RWPE1 (cell line): Measurements from ENCODE around the gene USP47.

Experiments used
- CTCF ChIA-PET: fragments of 350-600 bp; sonication (Branson Sonifier 250); formaldehyde crosslinking; extraction: SDS; loops from one replicate; lab custom pipeline; 2021; lab: Yijun Ruan, JAX
- POLR2A ChIA-PET: fragments of 400-600 bp; formaldehyde crosslinking; extraction: SDS; loops from one replicate; lab custom pipeline; 2020; ENCODE audit warnings: antibody characterized with exemption; ENCODE audit not compliant: low non-redundant PET; lab: Yijun Ruan, JAX
- DNase-seq: peaks from one replicate; pipeline ENCODE4 v3.0.0; 2012; ENCODE audit warnings: low spot score
- H3K27ac ChIP-seq: fragments of 450-650 bp; 2 replicates; pipeline ENCODE4 v1.5.1; 2017
- TF ChIP-seq, protein P1 (sequence below): fragments of 450-650 bp; conservative IDR thresholded peaks from 2 replicates; pipeline ENCODE4 v1.5.1; 2017; ENCODE audit warnings: low read depth, mild to moderate bottlenecking

The USP47 gene

DNA sequence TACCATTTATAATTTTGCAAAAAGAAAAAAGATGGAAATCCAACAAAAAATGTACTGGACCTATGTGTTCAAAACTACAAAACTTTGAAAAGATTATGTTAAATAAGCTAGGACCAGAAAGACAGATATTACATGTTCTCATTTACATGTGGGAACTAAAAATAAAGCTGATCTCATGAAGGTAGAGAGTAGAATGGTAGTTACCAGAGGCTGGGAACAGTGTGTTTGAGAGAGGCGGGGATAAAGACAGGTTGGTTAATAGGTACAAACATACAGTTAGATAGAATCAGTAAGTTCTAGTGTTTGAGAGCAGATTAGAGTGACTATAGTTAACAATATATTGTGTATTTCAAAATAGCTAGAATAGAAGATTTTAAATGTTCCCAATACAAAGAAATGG, 71.6 kb downstream of the USP47 start:
- POLR2A ChIA-PET: no interaction called here
- no peak overlapping the region for H3K27ac ChIP-seq
- DNase-seq: no peak
- CTCF ChIA-PET: no interaction called here
- TF ChIP-seq, protein P1, sequence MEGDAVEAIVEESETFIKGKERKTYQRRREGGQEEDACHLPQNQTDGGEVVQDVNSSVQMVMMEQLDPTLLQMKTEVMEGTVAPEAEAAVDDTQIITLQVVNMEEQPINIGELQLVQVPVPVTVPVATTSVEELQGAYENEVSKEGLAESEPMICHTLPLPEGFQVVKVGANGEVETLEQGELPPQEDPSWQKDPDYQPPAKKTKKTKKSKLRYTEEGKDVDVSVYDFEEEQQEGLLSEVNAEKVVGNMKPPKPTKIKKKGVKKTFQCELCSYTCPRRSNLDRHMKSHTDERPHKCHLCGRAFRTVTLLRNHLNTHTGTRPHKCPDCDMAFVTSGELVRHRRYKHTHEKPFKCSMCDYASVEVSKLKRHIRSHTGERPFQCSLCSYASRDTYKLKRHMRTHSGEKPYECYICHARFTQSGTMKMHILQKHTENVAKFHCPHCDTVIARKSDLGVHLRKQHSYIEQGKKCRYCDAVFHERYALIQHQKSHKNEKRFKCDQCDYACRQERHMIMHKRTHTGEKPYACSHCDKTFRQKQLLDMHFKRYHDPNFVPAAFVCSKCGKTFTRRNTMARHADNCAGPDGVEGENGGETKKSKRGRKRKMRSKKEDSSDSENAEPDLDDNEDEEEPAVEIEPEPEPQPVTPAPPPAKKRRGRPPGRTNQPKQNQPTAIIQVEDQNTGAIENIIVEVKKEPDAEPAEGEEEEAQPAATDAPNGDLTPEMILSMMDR: no peak

DNA sequence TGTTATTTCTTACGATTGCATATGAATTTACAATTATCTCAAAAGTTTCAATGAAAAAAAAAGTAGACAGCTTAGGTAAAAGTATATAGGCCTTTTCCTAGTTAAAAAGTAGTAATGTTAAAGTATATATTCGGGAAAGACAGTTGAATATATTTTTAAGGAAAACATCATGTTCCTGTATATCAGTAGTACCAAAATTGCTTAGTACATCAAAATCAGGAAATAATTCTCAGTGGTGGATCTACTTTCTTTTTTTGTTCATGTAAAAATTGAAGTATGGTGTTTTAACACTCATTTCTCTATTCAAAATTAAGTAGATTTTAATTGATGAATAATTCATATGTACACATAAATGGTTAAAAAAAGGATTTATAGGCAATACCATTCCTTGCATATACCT, 73.9 kb downstream of the USP47 start:
- TF ChIP-seq, protein P1: no peak
- ChIA-PET POLR2A (no interaction called here), CTCF (interaction anchor here (0.7 kb wide), 1 partner anchor 10 kb away, joined by 4 read pairs; no protein-coding TSS in a partner anchor)
- no peak overlapping the region for H3K27ac ChIP-seq
- DNase-seq: no peak

DNA sequence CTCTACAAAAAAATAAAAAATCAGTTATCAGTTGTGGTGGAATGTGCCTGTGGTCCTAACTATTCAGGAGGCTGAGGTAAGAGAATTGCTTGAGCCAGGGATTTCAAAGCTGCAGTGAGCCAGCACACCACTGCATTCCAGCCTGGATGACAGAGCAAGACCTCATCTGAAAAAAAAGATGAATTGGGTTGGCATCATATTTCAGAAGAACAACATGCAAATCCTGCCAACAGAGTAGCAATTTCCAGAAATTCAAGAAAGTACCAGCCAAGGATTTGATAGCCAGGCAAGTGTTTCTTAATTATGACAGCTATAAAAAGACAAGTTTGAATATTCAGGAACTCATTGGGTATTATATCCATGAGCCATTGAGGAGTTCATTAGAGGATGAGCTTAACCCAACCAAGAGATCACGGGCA, 75.2 kb downstream of the USP47 start:
- ChIA-PET CTCF (no interaction called here), POLR2A (no interaction called here)
- TF ChIP-seq, protein P1: no peak
- H3K27ac ChIP-seq: no peak overlapping the region
- DNase-seq: no peak

DNA sequence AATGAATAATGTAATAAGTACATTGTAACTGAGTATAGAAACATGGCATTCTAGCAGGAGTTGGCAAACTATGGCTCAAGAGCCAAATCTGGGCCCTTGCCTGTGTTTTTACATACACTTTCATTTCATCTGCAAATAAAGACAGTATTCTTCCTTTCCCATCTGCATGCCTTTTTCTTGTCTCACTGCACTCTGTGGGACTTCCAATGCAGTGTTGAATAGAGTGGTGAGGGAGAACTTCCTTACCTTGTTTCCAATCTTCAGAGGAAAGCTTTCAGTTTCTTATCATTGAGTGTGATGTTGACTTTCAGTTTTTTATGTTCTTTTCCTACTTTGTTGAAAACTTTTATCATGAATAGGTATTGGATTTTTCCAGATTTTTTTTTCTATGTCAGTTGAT, 82.1 kb downstream of the USP47 start:
- POLR2A ChIA-PET: no interaction called here
- TF ChIP-seq, protein P1: no peak
- H3K27ac ChIP-seq: no peak overlapping the region
- DNase-seq: no peak
- CTCF ChIA-PET: no interaction called here

DNA sequence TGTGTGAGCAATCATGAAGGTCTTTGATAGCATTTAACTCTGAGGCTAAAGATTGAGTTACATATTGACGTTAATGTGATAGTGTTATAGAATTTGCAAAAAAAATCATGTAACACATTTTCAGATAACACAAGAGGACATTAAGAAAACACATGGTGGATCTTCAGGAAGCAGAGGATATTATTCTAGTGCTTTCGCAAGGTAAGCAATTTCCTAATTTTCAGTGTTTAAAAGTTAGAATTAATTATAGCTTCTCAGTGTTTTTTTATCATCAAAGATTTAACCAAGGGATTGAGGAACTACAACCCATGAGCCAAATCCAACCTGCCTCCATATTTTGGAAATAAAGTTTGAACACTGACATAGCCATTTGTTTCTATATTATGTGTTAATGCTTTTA, 88.1 kb downstream of the USP47 start:
- no peak for DNase-seq
- ChIA-PET CTCF (no interaction called here), POLR2A (no interaction called here)
- TF ChIP-seq, protein P1: no peak
- H3K27ac ChIP-seq: no peak overlapping the region

DNA sequence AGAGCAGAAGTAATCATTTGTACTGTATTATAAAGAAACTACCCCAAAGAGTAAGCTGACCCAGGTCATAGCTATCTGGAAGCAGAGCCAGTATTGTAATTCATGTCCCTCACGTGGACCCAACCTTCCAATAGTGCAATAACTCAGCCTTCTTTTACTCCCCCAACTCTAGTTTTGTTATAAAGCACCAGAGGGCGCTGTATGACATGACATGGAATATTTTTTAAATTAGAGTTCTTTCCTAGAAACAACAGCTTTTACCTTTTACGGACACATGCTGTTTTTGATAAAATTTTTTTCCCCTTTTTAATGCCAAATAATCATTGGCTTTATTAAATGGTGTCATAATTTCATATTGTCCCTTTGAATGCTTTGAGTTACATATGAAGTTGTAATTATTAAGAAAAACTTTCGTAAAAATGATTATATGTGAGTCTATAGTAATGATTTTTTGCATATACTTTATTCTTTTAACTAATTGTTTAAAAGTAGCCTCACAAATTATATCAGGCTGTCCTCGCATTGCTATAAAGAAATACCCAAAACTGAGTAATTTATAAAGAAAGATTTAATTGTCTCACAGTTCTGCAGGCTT, 89.8 kb downstream of the USP47 start:
- peak; percentile 57 for DNase-seq

More for the DNA sequence above, 89.8 kb downstream of the USP47 start:
- no peak overlapping the region for H3K27ac ChIP-seq
- POLR2A ChIA-PET: no interaction called here
- TF ChIP-seq, protein P1: peak; percentile 70
- CTCF ChIA-PET: interaction anchor here (0.6 to 2.4 kb wide), 9 partner anchors 14 to 950 kb away, joined by 3 to 15 read pairs (median 3); no protein-coding TSS in a partner anchor
